Erythroblast (primary cell): Measurements from ENCODE around the gene LDHAL6B.

Source experiments
- GATA1 ChIP-seq: IDR thresholded peaks from 2 replicates; pipeline ENCODE4 v1.6.1; 2011; ENCODE audit warnings: low read depth, mild to moderate bottlenecking, control low read depth, low read length, moderate library complexity
- POLR2A ChIP-seq: IDR thresholded peaks from 2 replicates; pipeline ENCODE4 v1.6.1; 2011; ENCODE audit warnings: mild to moderate bottlenecking, low read length

DNA sequence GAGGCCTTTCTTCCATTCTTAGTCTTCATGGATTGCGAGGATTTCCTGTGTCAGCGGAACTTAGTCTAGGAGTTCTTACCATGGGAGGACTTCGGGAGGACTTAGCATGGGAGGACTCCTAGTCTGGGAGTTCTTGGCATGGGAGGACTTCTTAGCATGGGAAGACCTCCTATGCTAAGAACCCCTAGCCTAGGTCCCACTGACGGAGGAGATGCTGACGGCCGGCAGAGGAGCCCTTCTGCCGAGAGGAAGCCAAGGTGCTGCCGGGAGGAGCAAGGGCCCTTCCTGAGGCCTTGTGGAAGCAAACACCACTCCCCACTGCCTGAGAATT, 35.6 kb upstream of the LDHAL6B start:
- TF ChIP-seq POLR2A: no peak
- no peak for TF ChIP-seq GATA1
